ENCODE measurements around the gene XRCC4. TPM values are rescaled to one million over a fixed set of nuclear protein-coding genes. Genes with fewer than 3 reads are reported as not detected.

Gene XRCC4
- total and polyA plus RNA-seq, 11 donors: 3.3 to 50.5 (median 8.0) TPM

DNA sequence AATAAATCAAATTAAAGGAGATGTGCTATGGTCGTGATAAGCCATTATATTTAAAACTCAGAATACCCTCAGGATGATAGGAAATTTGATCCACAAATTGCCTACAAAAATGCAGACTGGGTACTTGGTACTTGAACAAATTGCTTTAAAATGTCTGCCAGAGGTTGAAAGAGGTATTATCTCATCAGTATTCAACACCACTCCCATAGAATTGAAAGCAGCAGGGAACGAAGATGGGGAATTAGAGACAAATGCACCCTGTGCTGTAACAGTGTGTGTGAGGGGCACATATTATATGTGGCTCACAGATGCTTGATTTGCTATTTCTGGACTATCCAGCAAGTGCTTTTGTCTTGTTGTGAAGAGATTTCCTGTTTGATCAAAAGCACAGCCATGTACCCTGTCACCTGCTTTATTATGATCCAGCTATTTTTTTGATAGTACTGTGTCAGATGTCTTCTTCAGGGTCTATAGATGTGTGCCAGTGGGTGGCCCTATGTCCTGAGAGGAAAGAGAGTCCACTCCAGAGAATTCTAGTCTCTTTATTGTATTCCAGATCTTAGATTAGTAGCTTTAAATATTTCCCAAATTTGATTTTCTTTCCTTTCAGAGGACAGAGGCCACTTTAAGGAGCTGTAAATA lies 120.1 kb downstream of the XRCC4 start:
- no peak for TF ChIP-seq POLR2A (IDR thresholded peaks at IDR 0.05)
- TF ChIP-seq, protein P1, sequence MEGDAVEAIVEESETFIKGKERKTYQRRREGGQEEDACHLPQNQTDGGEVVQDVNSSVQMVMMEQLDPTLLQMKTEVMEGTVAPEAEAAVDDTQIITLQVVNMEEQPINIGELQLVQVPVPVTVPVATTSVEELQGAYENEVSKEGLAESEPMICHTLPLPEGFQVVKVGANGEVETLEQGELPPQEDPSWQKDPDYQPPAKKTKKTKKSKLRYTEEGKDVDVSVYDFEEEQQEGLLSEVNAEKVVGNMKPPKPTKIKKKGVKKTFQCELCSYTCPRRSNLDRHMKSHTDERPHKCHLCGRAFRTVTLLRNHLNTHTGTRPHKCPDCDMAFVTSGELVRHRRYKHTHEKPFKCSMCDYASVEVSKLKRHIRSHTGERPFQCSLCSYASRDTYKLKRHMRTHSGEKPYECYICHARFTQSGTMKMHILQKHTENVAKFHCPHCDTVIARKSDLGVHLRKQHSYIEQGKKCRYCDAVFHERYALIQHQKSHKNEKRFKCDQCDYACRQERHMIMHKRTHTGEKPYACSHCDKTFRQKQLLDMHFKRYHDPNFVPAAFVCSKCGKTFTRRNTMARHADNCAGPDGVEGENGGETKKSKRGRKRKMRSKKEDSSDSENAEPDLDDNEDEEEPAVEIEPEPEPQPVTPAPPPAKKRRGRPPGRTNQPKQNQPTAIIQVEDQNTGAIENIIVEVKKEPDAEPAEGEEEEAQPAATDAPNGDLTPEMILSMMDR (IDR thresholded peaks at IDR 0.05): no peak
- intact Hi-C loops (cut with DNase I): no loop called here
- H3K27ac ChIP-seq: no peak overlapping the region

DNA sequence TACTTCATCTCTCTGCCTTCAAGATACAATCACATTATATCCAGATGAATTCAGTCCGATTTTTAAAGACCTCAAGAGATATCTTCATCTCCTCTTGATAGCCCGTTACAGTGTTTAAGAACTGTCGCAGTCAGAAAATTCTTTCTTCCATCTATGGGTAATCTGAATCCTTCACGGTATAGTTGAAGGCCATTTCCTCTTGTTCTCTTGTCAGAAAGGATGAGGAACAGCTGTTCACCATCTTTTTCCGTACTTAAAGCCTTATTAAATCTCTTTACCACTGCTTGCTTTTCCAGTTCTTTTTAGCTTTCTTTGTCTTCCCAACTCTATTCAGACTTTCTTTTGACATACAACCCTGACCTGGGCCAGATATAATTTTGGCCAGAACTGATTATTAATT lies 121.8 kb downstream of the XRCC4 start:
- TF ChIP-seq POLR2A (IDR thresholded peaks at IDR 0.05): no peak
- TF ChIP-seq, protein P1 (IDR thresholded peaks at IDR 0.05): no peak
- no peaks in the 10 kb centered on the region for H3K4me1 ChIP-seq
- H3K36me3 ChIP-seq: no peaks in the 10 kb centered on the region
- H3K27me3 ChIP-seq: no peaks in the 10 kb centered on the region
- no peak overlapping the region for H3K27ac ChIP-seq
- whole genome bisulfite sequencing, 4 donors: 62 to 73% (median 67%) methylated on average over 5 of the region's 5 CpGs
- no peak overlapping the region for H3K4me3 ChIP-seq
- ATAC-seq (no peak), DNase-seq (no peak)
- intact Hi-C loops (cut with DNase I): no loop called here
- H3K9me3 ChIP-seq: no peaks in the 10 kb centered on the region

More for the DNA sequence above, 120.1 kb downstream of the XRCC4 start:
- no peaks in the 10 kb centered on the region for H3K27me3 ChIP-seq
- 77 to 84% (median 80%) methylated on average over 2 of the region's 2 CpGs for WGBS, 4 donors
- no peak for ATAC-seq
- no peak for DNase-seq
- no peaks in the 10 kb centered on the region for H3K36me3 ChIP-seq
- no peaks in the 10 kb centered on the region for H3K4me1 ChIP-seq
- H3K9me3 ChIP-seq: no peaks in the 10 kb centered on the region
- no peak overlapping the region for H3K4me3 ChIP-seq

DNA sequence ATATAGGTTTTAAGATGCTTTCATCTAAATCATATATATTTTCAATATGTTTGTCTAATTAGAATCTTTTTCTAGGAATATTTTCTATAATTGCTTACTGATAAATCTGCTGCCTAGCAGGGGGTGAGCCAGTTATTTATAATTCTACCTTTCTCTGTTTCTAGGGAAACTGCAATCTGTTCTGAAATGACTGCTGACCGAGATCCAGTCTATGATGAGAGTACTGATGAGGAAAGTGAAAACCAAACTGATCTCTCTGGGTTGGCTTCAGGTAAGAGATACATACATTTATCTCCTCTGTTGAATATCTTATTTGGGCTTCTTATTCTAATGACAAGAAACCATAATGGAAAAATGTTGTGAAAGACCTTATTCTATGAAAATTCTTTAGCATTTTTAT lies 127.3 kb downstream of the XRCC4 start:
- TF ChIP-seq, protein P1 (IDR thresholded peaks at IDR 0.05): no peak
- no peak for TF ChIP-seq POLR2A (IDR thresholded peaks at IDR 0.05)
- DNase-seq: no peak
- H3K9me3 ChIP-seq: no peaks in the 10 kb centered on the region
- WGBS, 4 donors: 91 to 100% (median 98%) methylated on average over 1 of the region's 1 CpG
- peaks cover 0 to under 1% (median 0%) of the 10 kb centered on the region in 12 donors for H3K4me1 ChIP-seq
- H3K4me3 ChIP-seq: no peak overlapping the region
- H3K27ac ChIP-seq: no peak overlapping the region
- intact Hi-C loops (cut with DNase I): no loop called here
- peaks cover 0 to 11% (median 0%) of the 10 kb centered on the region in 9 donors for H3K36me3 ChIP-seq
- ATAC-seq: no peak
- H3K27me3 ChIP-seq: no peaks in the 10 kb centered on the region

DNA sequence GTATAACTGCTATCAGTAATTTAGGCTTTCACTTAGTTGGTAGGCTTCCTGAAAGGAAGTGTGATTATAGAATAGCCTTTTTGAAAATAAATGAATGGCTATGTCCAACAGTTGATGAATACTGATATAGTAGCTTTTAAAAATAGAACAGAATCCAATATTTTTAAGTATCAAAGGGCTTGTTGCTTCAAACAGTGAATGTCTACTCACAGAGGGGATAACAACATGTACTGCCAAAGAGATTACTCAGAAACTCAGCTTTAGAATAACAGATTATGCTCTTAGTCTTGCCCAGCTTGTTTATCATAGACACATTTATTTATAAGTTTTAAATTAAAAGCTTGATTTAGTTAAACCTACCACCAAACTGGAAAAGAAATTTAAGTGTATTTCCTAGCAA lies 132.6 kb downstream of the XRCC4 start:
- ATAC-seq: peak in 1 of 4 donors; percentile 55
- peaks cover 0 to 5% (median 0%) of the 10 kb centered on the region in 12 donors for H3K4me1 ChIP-seq
- H3K27me3 ChIP-seq: no peaks in the 10 kb centered on the region
- no peak for DNase-seq
- no peaks in the 10 kb centered on the region for H3K9me3 ChIP-seq
- intact Hi-C loops (cut with DNase I): no loop called here
- no peak for TF ChIP-seq POLR2A (IDR thresholded peaks at IDR 0.05)
- TF ChIP-seq, protein P1 (IDR thresholded peaks at IDR 0.05): no peak
- H3K27ac ChIP-seq: no peak overlapping the region
- no peak overlapping the region for H3K4me3 ChIP-seq
- H3K36me3 ChIP-seq: peaks cover 0 to 6% (median 0%) of the 10 kb centered on the region in 9 donors

Measured in heart left ventricle (tissue), 16 donors.